Left renal cortex interstitium (tissue), 4 donors: Measurements from ENCODE around the gene DAAM1. TPM values are rescaled to one million over a fixed set of nuclear protein-coding genes. Genes with fewer than 3 reads are reported as not detected.
A peak's percentile ranks its signal among the peaks of the same experiment; 100 is the strongest.

ENCODE experiments used
- DNase-seq, 4 donors: peaks; one replicate each; pipeline ENCODE4 v3.0.0-alpha.2; 2013; ENCODE audit warnings: low read depth in 4 of 4, low spot score in 2 of 4, missing footprints in 1 of 4
- polyA plus RNA-seq, 4 donors: library from polyadenylated mRNA; unstranded; fragments of 120-200 nt; gene quantifications; one replicate each; pipeline ENCODE4 v1.2.1, GENCODE V29; 2013; ENCODE audit not compliant: insufficient read length in 4 of 4

DAAM1 gene
- 10 to 100 TPM; 51.7 to 58.6 (median 56.9) TPM for polyA plus RNA-seq

DNA sequence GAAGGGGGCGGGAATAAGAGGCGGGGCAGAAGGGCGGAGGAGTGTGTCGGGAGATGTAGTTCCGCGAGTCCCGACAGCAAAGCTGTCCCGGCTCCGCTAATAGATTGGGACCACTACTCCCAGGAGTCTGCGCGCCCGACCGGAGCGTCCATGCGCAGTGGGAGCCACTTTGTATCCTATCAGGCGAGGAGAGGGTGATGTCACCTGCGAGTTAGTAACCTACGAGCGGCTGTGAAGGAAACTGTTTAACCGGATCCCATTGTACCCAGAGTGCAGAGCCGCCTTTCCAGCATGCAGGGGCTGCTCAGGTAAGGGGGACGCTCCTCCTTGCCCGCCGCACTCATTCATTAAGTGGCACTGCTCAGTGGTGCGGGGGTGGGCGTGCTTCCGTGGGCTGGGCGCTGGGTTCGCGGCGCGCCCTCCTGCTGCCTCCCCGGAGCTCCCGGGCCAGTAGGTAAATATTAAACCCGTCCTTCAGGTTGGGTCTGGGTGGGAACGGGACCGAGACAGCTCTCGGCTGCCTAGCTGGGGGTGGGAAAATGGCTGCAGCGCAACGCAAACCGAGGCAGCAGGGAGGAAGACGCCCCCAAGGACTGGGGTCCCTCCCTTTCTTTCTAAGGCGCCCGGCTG lies at the start of gene DAAM1:
Gene DAAM1, plus strand, starts transcription at position 207 of the 630 bp plus-strand sequence. CDS start 74,811 bp downstream, outside the sequence.
- peak in 3 of 4 donors; percentile 92 to 98 (median 96) for DNase-seq

DNA sequence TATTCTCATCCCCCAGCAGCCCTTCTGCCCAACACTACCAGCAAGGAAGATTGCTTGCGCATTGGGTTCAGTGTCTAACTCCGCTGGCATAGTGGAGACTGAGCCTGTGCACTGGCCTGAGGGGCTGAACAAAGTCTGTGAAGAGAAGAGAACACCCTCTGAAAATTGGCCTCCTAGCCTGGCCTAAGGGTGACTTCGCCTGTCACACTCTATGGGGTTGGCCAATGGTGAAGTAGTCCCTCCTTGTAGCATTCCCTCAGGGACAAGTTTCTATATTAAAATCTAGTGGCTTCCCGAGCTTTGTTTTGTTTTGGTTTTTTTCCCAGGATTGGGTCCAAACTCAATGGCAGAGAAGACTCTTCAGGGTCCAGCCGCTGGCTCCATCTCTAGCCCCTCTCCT lies 49.1 kb upstream of the DAAM1 start:
- no peak for DNase-seq

DNA sequence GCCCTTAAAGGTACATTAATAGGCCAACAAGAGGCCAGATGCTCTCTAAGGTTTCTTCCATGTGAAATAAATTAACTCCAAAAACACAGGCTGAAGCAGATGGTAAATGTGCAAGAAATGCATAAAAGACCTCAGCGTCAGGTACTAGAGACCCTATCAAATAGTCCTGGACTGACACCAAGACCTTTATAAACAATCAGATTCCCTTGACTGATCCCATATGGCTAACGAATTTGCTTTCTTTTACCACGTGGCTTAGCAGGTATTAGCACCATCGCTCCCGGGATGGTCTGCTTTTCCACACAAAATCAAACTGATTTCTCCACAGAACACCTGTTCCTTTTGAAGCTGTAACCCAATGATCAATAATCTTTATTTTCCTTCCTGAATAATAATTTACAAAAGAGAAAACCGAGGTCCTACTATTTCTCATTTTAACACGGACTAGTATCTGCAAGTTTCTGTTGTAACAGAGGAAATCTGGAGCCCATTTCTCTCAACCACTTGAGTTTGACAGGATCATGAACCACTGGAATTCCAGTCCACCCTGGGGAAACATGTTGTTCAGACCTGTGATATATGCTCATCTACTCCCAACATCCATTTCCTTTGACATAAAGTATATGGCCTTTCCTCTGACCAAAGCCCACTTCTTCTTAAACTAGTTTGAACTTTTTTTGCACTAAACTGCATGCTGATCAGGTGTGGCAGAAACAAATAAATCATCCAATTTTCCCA lies 48.2 kb upstream of the DAAM1 start:
- no peak for DNase-seq

DNA sequence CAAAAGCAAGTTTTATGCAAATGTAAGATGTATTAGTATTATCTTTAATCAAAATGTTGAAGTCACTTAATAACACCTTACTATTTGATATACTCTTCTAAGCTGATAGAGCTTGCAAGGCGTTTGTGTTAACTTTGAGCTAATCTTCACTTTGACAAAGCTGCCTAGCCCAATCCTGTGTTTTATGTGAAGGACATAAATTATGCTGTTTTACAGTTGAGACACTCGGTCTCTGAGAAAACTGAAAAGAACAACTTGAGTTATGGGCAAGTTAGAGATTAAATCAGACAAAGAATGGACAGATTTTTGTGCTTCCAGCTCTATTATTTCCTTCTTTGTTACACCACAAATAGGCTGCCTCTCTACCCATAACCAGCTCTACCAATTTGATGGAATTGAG lies 42.0 kb upstream of the DAAM1 start:
- no peak for DNase-seq

DNA sequence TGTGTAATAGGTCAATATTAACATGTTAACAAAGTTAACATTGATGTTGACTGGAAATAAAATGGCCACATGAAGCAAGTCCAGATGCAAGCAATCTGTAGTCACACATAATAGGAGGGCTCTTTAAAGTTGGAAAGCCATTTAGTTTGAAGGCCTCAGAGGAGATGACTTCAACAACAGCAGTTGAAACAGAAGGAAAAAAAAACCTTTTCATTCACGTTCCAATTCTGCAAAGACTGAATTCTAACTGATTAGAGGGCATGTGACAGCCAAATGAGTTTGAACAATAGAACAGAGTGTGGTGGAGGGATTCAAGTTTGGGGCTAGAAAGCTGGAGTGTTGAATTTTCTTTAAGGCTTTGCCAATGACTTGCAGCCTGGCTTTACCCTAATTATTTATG lies 41.5 kb upstream of the DAAM1 start:
- no peak for DNase-seq

DNA sequence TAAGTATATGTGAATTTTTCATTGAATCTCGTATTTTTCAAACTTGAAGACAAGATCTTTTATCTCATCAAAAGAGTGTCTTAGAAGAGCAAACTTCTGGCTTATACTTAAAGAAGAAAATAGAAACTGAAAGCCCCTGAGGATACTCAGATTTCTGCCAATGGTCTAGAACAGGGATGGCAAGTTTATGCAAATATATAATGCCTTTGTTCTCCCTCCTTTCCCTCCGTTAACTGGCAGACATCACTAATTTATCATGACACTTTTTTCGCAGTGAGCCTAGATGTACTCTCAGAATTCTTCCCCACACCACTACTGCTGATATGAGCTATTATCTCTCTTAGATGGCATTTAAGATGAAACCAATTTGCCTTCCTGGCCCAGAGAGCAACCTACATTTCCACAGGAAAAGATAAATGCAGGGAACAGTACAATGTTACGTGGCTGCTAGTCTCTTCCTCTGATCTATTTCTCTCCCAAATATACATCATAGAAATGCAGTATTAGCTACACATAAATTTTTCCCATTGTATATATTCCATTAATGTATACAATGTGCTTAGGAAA lies 40.0 kb upstream of the DAAM1 start:
- no peak for DNase-seq

DNA sequence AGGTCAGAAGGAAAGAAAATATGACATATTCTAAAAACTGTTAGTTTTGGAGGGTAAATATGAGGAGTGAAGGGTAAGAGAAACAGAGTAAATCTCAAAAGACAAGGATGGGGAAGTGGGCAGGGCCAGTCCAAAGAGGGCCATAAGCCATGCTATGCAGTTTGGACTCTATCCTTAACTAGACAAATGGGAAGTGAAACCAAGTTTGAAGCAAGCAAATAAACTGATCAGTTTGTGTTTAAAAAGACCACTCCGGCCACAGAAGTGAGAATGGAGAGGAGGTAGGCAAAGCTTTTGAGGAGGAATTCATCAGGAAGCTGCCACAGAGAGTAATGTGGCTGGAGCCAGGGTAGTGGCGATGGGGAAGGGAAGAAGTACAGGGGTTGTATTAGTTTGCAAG lies 37.5 kb upstream of the DAAM1 start:
- no peak for DNase-seq

DNA sequence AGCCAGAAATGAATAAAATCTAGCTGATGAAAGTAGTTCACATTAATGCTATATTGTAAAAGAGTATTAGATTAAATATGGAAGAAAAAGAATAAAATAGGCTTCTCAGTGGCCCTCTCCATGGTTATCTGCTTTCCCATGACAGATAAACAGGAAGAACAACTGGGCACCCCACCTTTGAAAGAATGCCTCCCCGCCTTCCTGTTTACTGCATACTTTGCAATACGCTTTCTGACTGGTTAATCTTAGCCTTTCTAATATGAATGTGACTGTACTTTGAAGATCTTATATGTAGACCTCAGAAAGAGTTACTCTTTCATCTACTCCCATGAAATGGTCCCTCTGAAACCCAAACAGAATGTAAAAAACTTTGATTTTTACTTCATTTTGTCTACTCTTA lies 34.1 kb upstream of the DAAM1 start:
- DNase-seq: no peak

DNA sequence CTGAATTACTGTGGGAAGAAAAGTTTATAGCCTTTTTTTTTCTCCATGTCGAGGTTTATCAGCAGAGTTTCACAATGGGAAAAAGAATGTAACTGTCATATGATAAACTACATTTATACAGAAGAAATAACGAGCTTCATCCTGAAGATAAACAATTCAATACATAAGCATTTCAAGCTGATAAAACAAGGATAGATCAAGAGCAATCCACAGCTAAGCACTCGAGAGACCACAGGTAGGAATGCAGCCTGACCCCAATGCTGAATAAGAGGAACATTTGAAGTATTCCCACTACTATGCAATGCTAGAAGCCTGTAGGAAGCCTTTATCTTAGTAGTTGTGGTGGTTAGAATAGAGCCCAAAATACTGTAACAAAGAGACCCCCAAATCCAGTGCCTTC lies 32.6 kb upstream of the DAAM1 start:
- no peak for DNase-seq

DNA sequence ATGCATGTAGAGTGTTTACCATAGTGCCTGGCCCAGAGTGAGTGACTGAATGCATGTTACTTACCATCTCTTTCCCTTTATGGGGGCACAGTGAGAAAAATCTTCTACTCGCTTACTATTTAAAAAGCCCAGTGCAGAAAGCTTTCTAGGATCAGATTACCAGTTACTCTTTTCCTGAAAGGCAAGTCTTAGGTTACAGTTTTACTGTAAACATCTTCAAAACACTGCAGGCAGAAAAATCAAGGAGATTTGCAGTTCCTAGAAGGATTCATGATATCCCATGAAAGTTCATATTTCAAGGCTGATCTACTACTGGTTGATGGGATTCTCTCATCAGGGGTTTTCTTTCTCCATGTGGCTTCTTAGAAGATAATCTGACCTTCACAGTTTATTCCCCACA lies 29.3 kb upstream of the DAAM1 start:
- DNase-seq: no peak

DNA sequence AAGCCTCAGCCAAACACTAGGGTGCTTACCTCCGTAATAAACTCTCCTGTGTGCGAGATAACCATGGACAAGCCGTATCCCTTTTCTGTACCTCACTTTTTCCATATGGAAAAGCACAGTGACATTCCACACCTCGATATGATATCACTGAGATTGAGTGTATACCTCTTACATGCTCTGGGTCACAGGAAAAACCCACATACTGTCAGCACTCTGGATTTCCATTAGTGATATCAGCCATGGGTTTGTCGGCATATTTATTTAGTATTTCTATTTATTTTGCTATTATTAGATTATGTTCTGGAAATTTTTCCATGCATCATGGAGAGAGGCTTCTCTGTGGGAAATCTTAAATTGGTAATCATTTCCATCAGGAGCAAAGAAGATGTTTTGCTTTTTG lies 28.0 kb upstream of the DAAM1 start:
- no peak for DNase-seq

DNA sequence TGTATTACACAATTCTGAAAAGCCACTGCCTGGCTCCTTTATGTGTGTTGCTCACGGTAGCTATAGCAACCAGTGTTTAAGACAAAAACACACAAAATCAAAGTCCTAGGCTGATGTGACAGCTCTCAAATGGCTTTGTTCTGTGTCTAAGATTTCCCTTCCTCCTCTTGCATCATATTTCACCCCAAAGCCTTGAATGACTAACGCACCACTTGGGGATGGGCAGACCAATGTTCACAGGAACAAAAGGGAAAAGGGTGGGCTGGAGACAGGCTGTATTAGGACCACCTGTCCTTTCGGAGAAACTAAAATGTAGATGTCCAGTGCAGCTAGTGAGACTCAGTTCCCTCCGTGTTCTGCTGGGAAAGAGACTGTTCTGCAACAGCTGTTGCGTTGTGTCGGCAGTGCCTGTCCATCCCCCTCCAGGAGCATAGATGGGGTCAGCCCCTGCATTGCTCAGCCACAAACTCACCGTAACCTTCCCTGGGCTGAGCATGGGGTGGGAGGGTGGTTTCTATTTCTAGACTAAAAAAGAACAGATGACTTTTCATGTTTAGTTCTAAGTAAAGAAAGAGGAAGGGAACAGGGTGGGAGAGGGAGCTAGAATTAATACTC lies 26.8 kb upstream of the DAAM1 start:
- DNase-seq: peak in 3 of 4 donors; percentile 46 to 60 (median 56)

DNA sequence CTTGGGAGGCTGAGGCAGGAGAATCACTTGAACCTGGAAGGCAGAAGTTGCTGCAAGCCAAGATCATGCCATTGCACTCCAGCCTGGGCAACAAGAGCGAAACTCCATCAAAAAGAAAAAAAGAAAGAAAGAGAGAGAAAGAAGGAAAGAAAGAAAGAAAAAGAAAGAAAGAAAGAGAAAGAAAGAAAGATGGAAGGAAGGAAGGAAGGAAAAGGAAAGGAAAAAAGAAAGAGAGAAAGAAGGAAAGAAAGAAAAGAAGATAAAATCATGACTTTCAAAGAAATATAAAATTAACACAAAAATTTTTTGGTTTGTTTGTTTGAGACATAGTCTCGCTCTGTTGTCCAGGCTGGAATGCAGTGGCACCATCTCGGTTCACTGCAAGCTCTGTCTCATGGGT lies 22.2 kb upstream of the DAAM1 start:
- DNase-seq: no peak

DNA sequence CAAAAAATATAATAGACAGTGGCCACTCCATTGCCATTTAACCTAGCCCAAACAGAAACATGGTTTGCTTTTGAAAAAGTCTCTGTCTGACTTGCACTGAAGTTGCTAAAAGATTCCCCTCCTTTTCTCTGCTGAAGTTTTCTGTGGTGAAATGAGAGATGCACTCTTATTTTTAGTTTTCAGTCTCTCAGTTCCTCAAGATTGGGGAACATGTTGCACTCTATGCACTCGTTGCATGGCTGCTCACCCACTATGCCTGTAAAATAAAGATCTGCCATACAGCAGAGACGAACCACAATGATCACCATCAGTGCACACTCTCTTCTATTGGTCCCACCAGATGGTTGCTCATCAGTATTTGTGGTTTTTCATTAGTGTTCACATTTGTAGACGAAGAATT lies 13.1 kb upstream of the DAAM1 start:
- no peak for DNase-seq

DNA sequence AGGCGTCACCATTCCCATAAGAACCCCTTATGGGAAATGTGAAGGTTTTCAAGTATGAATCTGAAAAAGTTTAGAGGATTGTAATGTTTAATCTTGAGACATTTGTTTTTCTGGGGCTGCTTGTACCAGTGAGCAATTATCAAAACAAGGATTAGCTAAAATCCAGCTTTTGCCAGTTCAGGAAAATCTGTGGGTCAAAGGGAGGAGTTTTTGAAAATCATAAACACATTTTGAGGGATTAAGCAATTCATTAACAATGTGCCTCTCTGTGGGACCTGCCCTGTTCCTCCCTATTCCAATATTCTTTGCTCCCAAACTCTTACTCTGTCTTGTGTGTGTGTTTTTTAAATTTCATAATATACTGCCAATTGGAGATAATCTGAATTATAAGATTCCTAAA lies 11.7 kb upstream of the DAAM1 start:
- DNase-seq: no peak

DNA sequence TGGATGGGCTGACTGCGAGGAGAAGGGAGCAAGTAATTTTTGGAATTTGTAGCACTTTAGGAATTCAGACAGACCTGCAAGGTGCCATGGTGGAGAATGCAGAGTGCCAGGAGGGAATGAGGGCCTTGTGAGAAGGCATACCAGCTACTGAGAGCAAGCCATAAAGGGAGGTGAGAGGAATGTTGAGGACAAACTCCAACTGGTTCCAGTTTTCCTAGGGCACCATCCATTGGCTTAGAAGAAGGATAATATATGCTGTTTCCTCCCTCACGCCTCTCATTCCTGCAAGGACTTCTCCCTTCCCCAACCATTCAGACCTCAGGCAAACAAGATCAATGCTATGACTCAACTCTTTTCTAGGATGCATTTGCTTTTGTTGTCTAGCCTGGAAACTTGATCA lies 11.2 kb upstream of the DAAM1 start:
- no peak for DNase-seq

DNA sequence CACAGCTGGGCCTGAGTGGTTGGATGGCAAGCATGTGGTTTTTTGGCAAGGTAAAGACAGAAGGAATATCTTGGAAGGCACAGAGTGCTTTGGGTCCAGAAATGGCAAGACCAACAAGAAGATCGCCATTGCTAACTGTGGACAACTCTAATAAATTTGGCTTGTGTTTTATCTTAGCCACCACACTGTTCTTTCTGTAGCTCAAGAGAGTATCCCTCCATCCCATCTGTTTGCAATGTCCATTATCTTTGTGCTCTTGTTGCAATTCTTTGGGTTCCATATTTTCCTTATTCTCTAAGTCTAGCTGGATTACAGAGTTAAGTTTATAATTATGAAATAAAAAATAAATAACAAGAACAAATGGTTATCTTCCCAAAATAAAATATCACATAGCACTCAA lies 6.7 kb upstream of the DAAM1 start:
- no peak for DNase-seq

DNA sequence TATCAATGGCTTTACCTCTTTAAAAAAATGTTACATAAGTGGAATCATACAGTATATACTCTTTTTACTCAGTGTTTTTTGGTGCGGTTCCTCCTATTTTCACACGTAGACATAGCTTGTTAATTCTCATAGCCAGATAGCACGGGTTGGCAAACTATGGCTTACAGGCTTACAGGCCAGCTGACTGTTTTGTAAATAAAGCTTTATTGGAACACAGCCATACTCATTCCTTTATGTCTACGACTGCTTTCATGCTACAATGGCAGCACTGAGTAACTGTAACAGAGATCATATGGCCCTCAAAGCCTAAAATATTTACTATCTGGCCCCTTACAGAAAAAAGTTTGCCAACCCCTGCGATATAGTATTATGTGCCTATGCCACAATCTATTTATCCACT lies 5.8 kb upstream of the DAAM1 start:
- DNase-seq: no peak

DNA sequence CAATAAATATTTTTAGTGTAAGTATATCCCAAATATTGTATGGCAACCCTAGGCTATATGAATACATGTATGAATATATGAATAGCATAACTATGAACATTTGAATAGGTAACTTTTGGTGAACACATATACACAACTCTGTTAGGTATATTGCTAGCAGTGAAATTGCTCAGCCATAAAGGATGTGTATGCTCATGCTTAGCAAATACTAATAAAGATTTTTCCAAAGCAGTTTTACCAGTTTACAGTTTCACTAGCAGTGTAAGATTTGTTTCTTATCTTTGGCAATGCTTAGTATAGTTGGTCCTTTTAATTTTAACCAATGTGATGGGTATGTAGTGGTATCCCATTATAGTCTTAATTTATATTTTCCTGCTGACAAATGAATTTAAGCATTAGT lies 5.3 kb upstream of the DAAM1 start:
- DNase-seq: no peak

DNA sequence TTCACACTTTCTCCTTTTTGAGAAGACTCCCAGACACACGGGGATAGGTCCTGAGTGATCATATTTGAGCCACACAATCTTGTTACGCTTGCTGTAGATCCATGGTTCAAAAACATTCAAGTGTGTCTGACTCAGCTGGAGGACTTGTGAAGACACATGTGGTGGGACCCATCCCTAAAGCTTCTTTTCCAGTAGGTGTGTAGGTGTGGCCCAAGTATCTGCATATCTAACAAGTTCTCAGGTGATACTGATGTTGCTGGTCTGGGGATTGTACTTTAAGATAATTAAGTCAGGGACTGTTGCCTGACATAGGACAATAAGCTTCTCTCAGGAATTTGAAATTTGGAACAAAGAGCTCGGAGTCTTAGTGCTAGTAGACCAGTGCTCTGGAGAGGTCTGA lies 4.1 kb upstream of the DAAM1 start:
- no peak for DNase-seq

DNA sequence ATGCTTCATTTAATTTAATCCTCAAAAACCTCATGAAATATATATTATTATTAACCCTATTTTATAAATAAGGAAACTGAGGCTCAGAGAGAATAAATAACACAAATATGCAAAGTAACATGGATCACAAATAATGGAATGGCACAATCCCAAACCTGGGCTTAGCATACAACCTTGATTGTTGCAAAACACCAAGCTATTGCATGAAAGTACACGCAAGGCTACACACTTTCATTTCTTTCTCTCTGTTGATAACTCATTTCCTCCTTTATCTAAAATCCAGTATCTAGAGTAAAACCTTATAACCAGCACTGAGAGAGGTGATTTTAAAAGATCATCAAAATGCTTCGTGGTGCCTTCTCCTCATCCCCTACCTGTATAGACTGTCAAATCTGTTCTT lies 2.8 kb upstream of the DAAM1 start:
- no peak for DNase-seq

DNA sequence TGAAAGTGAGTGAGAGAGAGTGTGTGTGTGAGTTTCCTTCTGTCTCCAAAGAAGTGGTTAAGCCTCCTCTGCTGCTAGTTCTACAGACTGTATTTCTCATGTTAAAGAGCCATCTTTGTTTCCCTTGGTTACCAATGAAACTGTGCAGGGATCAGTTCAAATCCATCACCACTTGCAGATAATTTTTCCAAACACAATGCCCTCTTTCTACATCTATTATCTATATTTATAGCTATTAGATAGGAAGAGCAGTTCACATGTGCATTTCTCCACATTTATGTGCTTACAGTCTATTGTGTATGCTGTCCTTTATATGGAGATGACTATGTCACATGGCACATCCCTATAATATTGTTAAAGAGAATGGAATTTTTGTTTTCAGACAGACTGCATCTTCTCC lies 2.2 kb upstream of the DAAM1 start:
- no peak for DNase-seq
